Neural progenitor cell (in vitro differentiated cells): ENCODE results near the gene MEI1. TPM values are rescaled to one million over a fixed set of nuclear protein-coding genes. Genes with fewer than 3 reads are reported as not detected.

Experiments
- DNase-seq: peaks from one replicate; pipeline ENCODE4 v3.0.0-alpha.2; 2016; ENCODE audit warnings: low spot score
- H2AFZ ChIP-seq: fragments of 200-600 bp; sonication (generic); replicated peaks from 2 replicates; pipeline ENCODE4 v1.6.1; 2016; ENCODE audit warnings: antibody characterized with exemption
- H3F3A ChIP-seq: fragments of 200-600 bp; sonication (generic); 2 replicates; pipeline ENCODE4 v1.6.1; 2016; ENCODE audit warnings: antibody characterized with exemption, low read depth
- H3K27ac ChIP-seq: fragments of 200-600 bp; sonication (generic); 2 replicates; pipeline ENCODE4 v1.5.1; 2016; ENCODE audit warnings: mild to moderate bottlenecking
- H3K27me3 ChIP-seq: fragments of 200-600 bp; sonication (generic); 2 replicates; pipeline ENCODE4 v1.6.1; 2016; ENCODE audit warnings: mild to moderate bottlenecking, moderate library complexity
- H3K36me3 ChIP-seq: fragments of 200-600 bp; sonication (generic); 2 replicates; pipeline ENCODE4 v1.5.1; 2016
- H3K4me1 ChIP-seq: fragments of 200-600 bp; sonication (generic); 2 replicates; pipeline ENCODE4 v1.6.1; 2016; ENCODE audit warnings: mixed run types
- H3K4me2 ChIP-seq: fragments of 200-600 bp; sonication (generic); 2 replicates; pipeline ENCODE4 v1.6.1; 2016
- H3K4me3 ChIP-seq: fragments of 200-600 bp; sonication (generic); 2 replicates; pipeline ENCODE4 v1.5.1; 2016
- H3K79me2 ChIP-seq: fragments of 200-600 bp; sonication (generic); 2 replicates; pipeline ENCODE4 v1.6.1; 2016; ENCODE audit warnings: low read depth
- H3K9ac ChIP-seq: fragments of 200-600 bp; sonication (generic); 2 replicates; pipeline ENCODE4 v1.6.1; 2016
- H3K9me3 ChIP-seq: fragments of 200-600 bp; sonication (generic); 2 replicates; pipeline ENCODE4 v1.5.1; 2016; ENCODE audit warnings: low read depth
- H4K20me1 ChIP-seq: fragments of 200-600 bp; sonication (generic); 2 replicates; pipeline ENCODE4 v1.6.1; 2016; ENCODE audit warnings: low read depth
- H3K27ac Mint-ChIP-seq: 3 replicates; pipeline ENCODE4 v1.8.0; 2021; ENCODE audit warnings: mixed read lengths
- H3K27me3 Mint-ChIP-seq: 2 replicates; pipeline ENCODE4 v1.8.0; 2022; ENCODE audit warnings: low read depth, mild to moderate bottlenecking, inconsistent platforms, moderate library complexity, mixed read lengths; ENCODE audit not compliant: insufficient read depth
- H3K36me3 Mint-ChIP-seq: 3 replicates; pipeline ENCODE4 v1.8.0; 2021; ENCODE audit warnings: mixed read lengths
- H3K4me1 Mint-ChIP-seq: 3 replicates; pipeline ENCODE4 v1.8.0; 2021; ENCODE audit warnings: mixed read lengths
- H3K4me3 Mint-ChIP-seq: 3 replicates; pipeline ENCODE4 v1.8.0; 2021; ENCODE audit warnings: mild to moderate bottlenecking, moderate library complexity, mixed read lengths
- H3K9me3 Mint-ChIP-seq: 3 replicates; pipeline ENCODE4 v1.8.0; 2020; ENCODE audit warnings: mixed read lengths
- EZH2 ChIP-seq: fragments of 200-600 bp; sonication (generic); IDR thresholded peaks from 2 replicates; pipeline ENCODE4 v1.6.1; 2017; ENCODE audit warnings: antibody characterized with exemption, mild to moderate bottlenecking, moderate library complexity
- EZH2phosphoT487 ChIP-seq: fragments of 200-600 bp; sonication (generic); IDR thresholded peaks from 2 replicates; pipeline ENCODE4 v1.6.1; 2017; ENCODE audit warnings: antibody characterized with exemption
- total RNA-seq: library from RNA; depleted of rRNA; stranded (reverse); fragments of >200 nt; gene quantifications from 2 replicates; pipeline ENCODE4 v1.2.3, GENCODE V29; 2015; ENCODE audit warnings: low replicate concordance
- TF ChIP-seq, protein P1 (sequence below): fragments of 200-600 bp; sonication (generic); IDR thresholded peaks from 2 replicates; pipeline ENCODE4 v1.5.1; 2017; ENCODE audit warnings: antibody characterized with exemption, mild to moderate bottlenecking

MEI1 gene, protein sequence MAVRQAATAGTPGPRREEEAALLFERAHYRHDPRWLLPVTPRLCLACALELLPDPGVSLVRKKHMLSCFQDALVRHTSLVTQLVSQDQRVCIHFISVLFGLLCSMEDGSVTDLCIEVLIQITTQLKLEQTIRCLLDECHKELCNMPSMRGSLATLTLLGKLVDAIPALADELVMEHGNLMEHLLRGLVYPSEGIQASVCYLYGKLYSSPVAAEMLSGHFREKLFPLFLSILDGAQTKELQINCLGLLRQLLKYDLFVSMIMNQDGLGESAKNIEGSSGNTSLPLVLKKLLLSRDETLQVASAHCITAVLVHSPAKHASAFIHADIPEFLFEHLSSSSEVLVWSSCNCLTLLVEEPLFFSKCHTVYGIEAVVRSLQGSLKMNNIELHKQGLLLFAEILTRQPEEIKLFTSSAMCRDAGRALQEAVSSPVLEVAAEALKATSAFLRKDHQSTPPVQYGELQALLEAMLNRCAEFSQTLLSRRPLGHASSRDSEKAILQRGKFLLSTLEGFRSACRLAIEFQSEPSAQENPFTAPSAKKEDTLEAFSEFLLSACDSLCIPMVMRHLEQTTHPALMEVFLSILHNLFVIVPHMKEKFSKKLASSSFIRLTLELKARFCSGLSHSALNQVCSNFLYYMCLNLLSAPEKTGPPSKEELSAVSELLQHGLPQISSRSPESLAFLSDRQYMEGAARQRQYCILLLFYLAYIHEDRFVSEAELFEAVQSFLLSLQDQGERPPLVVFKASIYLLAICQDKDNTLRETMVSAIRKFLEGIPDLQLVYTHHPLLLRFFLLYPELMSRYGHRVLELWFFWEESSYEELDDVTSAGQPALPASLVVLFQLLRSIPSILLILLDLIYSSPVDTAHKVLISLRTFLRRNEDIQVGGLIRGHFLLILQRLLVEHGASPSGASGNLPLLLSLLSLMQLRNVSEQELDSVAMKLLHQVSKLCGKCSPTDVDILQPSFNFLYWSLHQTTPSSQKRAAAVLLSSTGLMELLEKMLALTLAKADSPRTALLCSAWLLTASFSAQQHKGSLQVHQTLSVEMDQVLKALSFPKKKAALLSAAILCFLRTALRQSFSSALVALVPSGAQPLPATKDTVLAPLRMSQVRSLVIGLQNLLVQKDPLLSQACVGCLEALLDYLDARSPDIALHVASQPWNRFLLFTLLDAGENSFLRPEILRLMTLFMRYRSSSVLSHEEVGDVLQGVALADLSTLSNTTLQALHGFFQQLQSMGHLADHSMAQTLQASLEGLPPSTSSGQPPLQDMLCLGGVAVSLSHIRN
- 0.25 TPM in 1 of 2 replicates, not detected in the other for total RNA-seq

DNA sequence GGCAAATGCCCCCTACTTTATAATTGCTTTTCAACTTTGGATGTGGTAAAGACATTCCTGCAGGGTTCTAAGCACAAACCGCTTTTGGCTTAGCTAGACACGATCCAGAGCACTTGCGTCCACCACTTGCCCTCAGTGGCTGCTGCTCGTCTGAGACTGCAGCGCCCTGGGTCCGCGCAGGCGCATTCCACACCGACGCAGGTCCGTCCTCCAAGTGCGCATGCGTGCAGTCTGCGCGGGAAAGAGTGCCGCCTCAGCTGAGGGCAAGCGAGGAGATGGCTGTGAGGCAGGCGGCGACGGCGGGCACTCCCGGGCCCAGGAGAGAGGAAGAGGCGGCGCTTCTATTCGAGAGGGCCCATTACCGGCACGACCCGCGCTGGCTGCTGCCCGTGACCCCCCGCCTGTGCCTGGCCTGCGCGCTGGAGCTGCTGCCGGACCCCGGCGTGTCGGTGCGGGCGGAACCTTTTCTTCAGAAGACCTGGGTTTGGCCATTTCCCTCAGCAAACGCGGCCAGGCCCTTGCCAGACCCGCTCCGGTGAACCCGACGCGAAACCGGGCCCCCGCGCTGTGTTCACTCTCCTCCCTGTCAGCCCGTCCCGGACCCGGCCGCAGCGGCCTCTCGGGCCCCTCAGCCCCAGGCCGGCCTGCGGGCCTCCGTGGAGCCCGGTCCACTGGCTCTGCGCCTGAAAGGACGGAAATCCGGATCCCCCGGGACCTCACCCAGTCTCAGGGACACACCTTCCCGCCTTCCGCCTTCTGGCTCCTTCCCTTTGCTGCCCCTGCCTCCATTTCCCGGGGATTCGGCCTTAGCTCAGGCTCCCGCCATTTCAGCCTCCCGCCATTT is at the start of gene MEI1:
MEI1 (plus strand) TSS at position 240 of the 844 bp plus-strand sequence; CDS start at position 276, 36 bp downstream.
- Histone ChIP-seq H2AFZ (no peak within 1 kb of the TSS), H3K79me2 (no peaks in the 10 kb centered on the region), H3K36me3 (no peaks in the 10 kb centered on the region)

DNA sequence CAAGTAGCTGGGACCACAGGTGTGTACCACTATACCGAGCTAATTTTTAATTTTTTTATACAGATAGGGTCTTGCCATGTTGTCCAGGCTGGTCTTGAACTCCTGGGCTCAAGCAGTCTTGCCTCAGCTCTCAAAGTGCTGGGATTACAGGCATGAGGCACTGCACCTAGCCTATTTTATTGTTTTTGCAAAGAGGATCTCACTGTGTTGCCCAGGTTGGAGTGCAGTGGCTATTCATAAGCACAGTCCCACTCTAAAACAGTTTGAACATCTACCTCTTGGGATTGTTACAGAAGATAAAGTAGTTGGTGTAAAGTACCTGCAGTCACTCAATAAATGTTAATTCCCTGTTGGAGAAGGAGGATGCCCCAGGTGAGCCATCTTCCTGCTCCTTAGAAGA is 49.1 kb upstream of the MEI1 start:
- peaks cover 12% of the 10 kb centered on the region for H3K79me2 ChIP-seq
- Mint-ChIP-seq H3K9me3 (no peaks in the 10 kb centered on the region), H3K36me3 (peaks cover 18% of the 10 kb centered on the region)

More for the DNA sequence above, at the start of gene MEI1:
- Histone ChIP-seq H3K9me3 (no peaks in the 10 kb centered on the region), H3F3A (peaks cover 23% of the 10 kb centered on the region), H3K27ac (no peak within 1 kb of the TSS), H3K27me3 (no peaks in the 10 kb centered on the region), H3K4me3 (no peak within 1 kb of the TSS), H3K4me2 (no peak within 1 kb of the TSS), H3K9ac (no peak within 1 kb of the TSS), H3K4me1 (peaks cover 16% of the 10 kb centered on the region), H4K20me1 (no peaks in the 10 kb centered on the region)
- Mint-ChIP-seq H3K4me1 (peaks cover 8% of the 10 kb centered on the region), H3K27me3 (peaks cover 7% of the 10 kb centered on the region), H3K36me3 (no peaks in the 10 kb centered on the region), H3K27ac (no peak within 1 kb of the TSS), H3K9me3 (no peaks in the 10 kb centered on the region), H3K4me3 (no peak within 1 kb of the TSS)
- DNase-seq = peak; percentile 15
- TF ChIP-seq, protein P1, sequence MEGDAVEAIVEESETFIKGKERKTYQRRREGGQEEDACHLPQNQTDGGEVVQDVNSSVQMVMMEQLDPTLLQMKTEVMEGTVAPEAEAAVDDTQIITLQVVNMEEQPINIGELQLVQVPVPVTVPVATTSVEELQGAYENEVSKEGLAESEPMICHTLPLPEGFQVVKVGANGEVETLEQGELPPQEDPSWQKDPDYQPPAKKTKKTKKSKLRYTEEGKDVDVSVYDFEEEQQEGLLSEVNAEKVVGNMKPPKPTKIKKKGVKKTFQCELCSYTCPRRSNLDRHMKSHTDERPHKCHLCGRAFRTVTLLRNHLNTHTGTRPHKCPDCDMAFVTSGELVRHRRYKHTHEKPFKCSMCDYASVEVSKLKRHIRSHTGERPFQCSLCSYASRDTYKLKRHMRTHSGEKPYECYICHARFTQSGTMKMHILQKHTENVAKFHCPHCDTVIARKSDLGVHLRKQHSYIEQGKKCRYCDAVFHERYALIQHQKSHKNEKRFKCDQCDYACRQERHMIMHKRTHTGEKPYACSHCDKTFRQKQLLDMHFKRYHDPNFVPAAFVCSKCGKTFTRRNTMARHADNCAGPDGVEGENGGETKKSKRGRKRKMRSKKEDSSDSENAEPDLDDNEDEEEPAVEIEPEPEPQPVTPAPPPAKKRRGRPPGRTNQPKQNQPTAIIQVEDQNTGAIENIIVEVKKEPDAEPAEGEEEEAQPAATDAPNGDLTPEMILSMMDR = no peak
- TF ChIP-seq EZH2phosphoT487 (no peak), EZH2 (no peak)

More for the DNA sequence above, 49.1 kb upstream of the MEI1 start:
- H3F3A ChIP-seq = peaks cover 3% of the 10 kb centered on the region
- H3K4me1 ChIP-seq = no peaks in the 10 kb centered on the region
- peaks cover 2% of the 10 kb centered on the region for H4K20me1 ChIP-seq
- no peak overlapping the region for H3K4me2 ChIP-seq
- Mint-ChIP-seq H3K4me1 (no peaks in the 10 kb centered on the region), H3K27me3 (peaks cover 2% of the 10 kb centered on the region), H3K27ac (no peak overlapping the region), H3K4me3 (no peak overlapping the region)
- peaks cover 31% of the 10 kb centered on the region for H3K36me3 ChIP-seq
- H3K4me3 ChIP-seq = no peak overlapping the region
- no peaks in the 10 kb centered on the region for H3K9me3 ChIP-seq
- no peak for DNase-seq
- no peak overlapping the region for H3K27ac ChIP-seq
- TF ChIP-seq EZH2 (no peak), EZH2phosphoT487 (no peak)
- TF ChIP-seq, protein P1 = no peak
- H2AFZ ChIP-seq = no peak overlapping the region
- H3K27me3 ChIP-seq = no peaks in the 10 kb centered on the region
- H3K9ac ChIP-seq = no peak overlapping the region
